GM12878 (cell line): ENCODE results near the gene DOP1A. TPM values are rescaled to one million over a fixed set of nuclear protein-coding genes. Genes with fewer than 3 reads are reported as not detected.

ENCODE experiments used
- ATAC-seq: fragments of 200-7000 bp; cut with Tn5 transposase; 3 replicates; pipeline ENCODE4 v1.9.1; 2020; ENCODE audit warnings: mild to moderate bottlenecking, moderate library complexity
- BruUV-seq: library from RNA; stranded (reverse); fragments of 400-500 nt; replicated peaks from 2 replicates; lab custom pipeline; 2021; lab: Mats Ljungman, UMichigan
- CTCF ChIA-PET: fragments of 300-600 bp; sonication (Branson Sonifier 250); formaldehyde crosslinking; extraction: SDS; loops from one replicate; lab custom pipeline; 2021; ENCODE audit warnings: inconsistent platforms; lab: Yijun Ruan, JAX
- POLR2A ChIA-PET: fragments of 350-600 bp; formaldehyde crosslinking; extraction: SDS; loops from one replicate; lab custom pipeline; 2021; ENCODE audit warnings: inconsistent platforms; lab: Charles Lee
- RAD21 ChIA-PET: fragments of 300-600 bp; sonication (Branson Sonifier 250); formaldehyde crosslinking; loops from one replicate; lab custom pipeline; 2023; ENCODE audit warnings: antibody characterized with exemption; ENCODE audit not compliant: unreplicated experiment; lab: Charles Lee
- SMC1A ChIA-PET: fragments of 300-600 bp; sonication (Branson Sonifier 250); formaldehyde crosslinking; loops from one replicate; lab custom pipeline; 2023; ENCODE audit not compliant: unreplicated experiment, uncharacterized antibody; lab: Charles Lee
- DNase-seq: peaks from one replicate; pipeline ENCODE4 v3.0.0-alpha.2; 2011; ENCODE audit warnings: low read depth, low spot score
- FAIRE-seq: peaks from 3 replicates; lab custom pipeline; 2011; peaks lifted over from hg19 to GRCh38; lab: Jason Lieb, UNC
- H2AFZ ChIP-seq: 2 replicates; pipeline ENCODE4 v1.6.0; 2011; ENCODE audit warnings: low read depth, low read length, control low read depth; ENCODE audit not compliant: control insufficient read depth
- H3K27ac ChIP-seq: 2 replicates; pipeline ENCODE4 v1.5.1; 2011; ENCODE audit warnings: control low read depth; ENCODE audit not compliant: control insufficient read depth, insufficient read depth
- H3K27me3 ChIP-seq, 2 experiments: replicated peaks in 1 of 2; 2 replicates each; pipeline versions ENCODE4 v1.6.0 to v1.6.1; 2011; ENCODE audit warnings: low read length in 1 of 2; ENCODE audit not compliant: control insufficient read depth in 2 of 2, insufficient read depth in 2 of 2
- H3K36me3 ChIP-seq, 2 experiments: 2 replicates each; pipeline ENCODE4 v1.5.1; 2011; ENCODE audit warnings: low read length in 1 of 2; ENCODE audit not compliant: control insufficient read depth in 2 of 2, insufficient read depth in 2 of 2
- H3K4me1 ChIP-seq: 2 replicates; pipeline ENCODE4 v1.6.1; 2011; ENCODE audit warnings: mild to moderate bottlenecking, low read length, moderate library complexity, mixed read lengths; ENCODE audit not compliant: control insufficient read depth, insufficient read depth
- H3K4me2 ChIP-seq: 2 replicates; pipeline ENCODE4 v1.6.0; 2011; ENCODE audit warnings: control low read depth; ENCODE audit not compliant: control insufficient read depth, insufficient read depth
- H3K4me3 ChIP-seq: fragments of 200-600 bp; sonication (generic); 2 replicates; pipeline ENCODE4 v1.5.1; 2016
- H3K79me2 ChIP-seq: 2 replicates; pipeline ENCODE4 v1.6.0; 2011; ENCODE audit warnings: low read length; ENCODE audit not compliant: control insufficient read depth, insufficient read depth
- H3K9ac ChIP-seq: 2 replicates; pipeline ENCODE4 v1.8.0; 2011; ENCODE audit warnings: low read length, control low read depth, mixed read lengths; ENCODE audit not compliant: control insufficient read depth, insufficient read depth
- H3K9me3 ChIP-seq: replicated peaks from 3 replicates; pipeline ENCODE4 v1.5.1; 2011; ENCODE audit warnings: mild to moderate bottlenecking, low read length; ENCODE audit not compliant: control insufficient read depth, insufficient read depth
- H4K20me1 ChIP-seq: 2 replicates; pipeline ENCODE4 v1.6.0; 2011; ENCODE audit not compliant: control insufficient read depth, insufficient read depth
- NFIC ChIP-seq: IDR thresholded peaks from 2 replicates; pipeline ENCODE4 v1.6.1; 2012; ENCODE audit warnings: low read depth, mild to moderate bottlenecking, inconsistent platforms, low read length, moderate library complexity
- SKIL ChIP-seq: fragments of 450-650 bp; IDR thresholded peaks from 2 replicates; pipeline ENCODE4 v1.6.1; 2017; ENCODE audit warnings: mild to moderate bottlenecking, low read depth, inconsistent platforms; ENCODE audit not compliant: poor library complexity, severe bottlenecking
- in situ Hi-C: fragments of 300-500 bp; cut with MboI; formaldehyde crosslinking; loops from 9 replicates; pipeline ENCODE4 v1.14.3; 2018; ENCODE audit warnings: mixed read lengths
- intact Hi-C: fragments of 100-400 bp; cut with micrococcal nuclease; formaldehyde crosslinking; loops from one replicate; pipeline ENCODE4 v1.14.2; 2022; ENCODE audit not compliant: unreplicated experiment
- polyA plus RNA-seq, 11 experiments: library from polyadenylated mRNA; depleted of rRNA in 4 of 11; unstranded in 6 of 11; stranded (reverse) in 5 of 11; fragments of >200 nt; fragmentation: Nextera tagmentation in 4 of 11; fragmentation: Illumina TruSeq in 1 of 11; extraction: Ambion mirVana in 4 of 11; extraction: Trizol in 1 of 11; gene quantifications; 1 replicate in 1 of 11; 2 replicates in 10 of 11; pipeline versions ENCODE4 v1.2.1 to v1.2.3, GENCODE V29; 2011 to 2016; ENCODE audit warnings: inconsistent platforms in 2 of 11, missing spikeins in 2 of 11, low read depth in 1 of 11
- total RNA-seq, 4 experiments: library from RNA; depleted of rRNA in 3 of 4; stranded (reverse); fragments of >200 nt in 3 of 4; fragmentation: Illumina TruSeq in 1 of 4; extraction: Trizol in 1 of 4; gene quantifications; 2 replicates each; pipeline versions ENCODE4 v1.2.1 to v1.2.3, GENCODE V29; 2013 to 2021

Gene DOP1A
- total and polyA plus RNA-seq, 10 of the 15 experiments (the other 5 are each of a cell fraction or from before 2014, with no cell fraction given) = 1.9 to 22.9 (median 10.3) TPM

GRCh38 chr6:83216806-83217205, 149.3 kb downstream of the DOP1A start:
- ChIA-PET CTCF (interaction anchor here (0.8 to 19.5 kb wide), 12 partner anchors 10 to 643 kb away, joined by 3 to 635 read pairs (median 12); partner anchors contain the start of genes CYB5R4, DOP1A, PRSS35 and UBE3D), POLR2A (interaction anchor here (1.3 to 3.6 kb wide), 2 partner anchors 28 to 150 kb away, joined by 3 to 34 read pairs; partner anchors contain the start of genes DOP1A and UBE3D)

More at GRCh38 chr6:83216806-83217205, 149.3 kb downstream of the DOP1A start:
- Histone ChIP-seq H3K9ac (no peak overlapping the region), H3K4me3 (no peak overlapping the region), H3K4me2 (no peak overlapping the region), H3K4me1 (no peaks in the 10 kb centered on the region), H3K27me3 (no peaks in the 10 kb centered on the region), H3K79me2 (no peaks in the 10 kb centered on the region), H2AFZ (no peak overlapping the region), H3K9me3 (no peaks in the 10 kb centered on the region), H3K36me3 (no peaks in the 10 kb centered on the region; a peak in 1 of 4 replicates), H4K20me1 (no peaks in the 10 kb centered on the region), H3K27ac (no peak overlapping the region)
- FAIRE-seq (no peak), DNase-seq (no peak), ATAC-seq (no peak)
- ChIA-PET RAD21 (interaction anchor here (0.9 to 6.1 kb wide), 4 partner anchors 41 to 298 kb away, joined by 3 to 215 read pairs (median 10); partner anchors contain the start of genes DOP1A, PRSS35 and UBE3D), SMC1A (interaction anchor here (1.1 to 10.5 kb wide), 7 partner anchors 13 to 297 kb away, joined by 3 to 277 read pairs (median 9); partner anchors contain the start of genes DOP1A, PGM3, PRSS35 and RWDD2A)
- in situ Hi-C loops = no loop called here
- no TSS peak for BruUV-seq
- intact Hi-C loops = loop anchor here (10.0 kb wide), 1 partner anchor 962 kb away; no protein-coding TSS in a partner anchor
- TF ChIP-seq SKIL = no peak
- TF ChIP-seq NFIC = no peak

Other genes starting within 250 kb of the DOP1A start
- 9.0 TPM in 2 replicates for gene UBE3D, start 1.8 kb upstream of the DOP1A start, total RNA-seq (2014; rRNA removed)
- gene UBE3D, start 1.8 kb upstream of the DOP1A start, total RNA-seq (2014; rRNA removed; fragmentation: Illumina TruSeq; extraction: Trizol) = 7.5 and 8.3 TPM in 2 replicates
- gene UBE3D, start 1.8 kb upstream of the DOP1A start, total RNA-seq (2021) = 5.6 and 6.2 TPM in 2 replicates
- gene UBE3D, start 1.8 kb upstream of the DOP1A start, polyA plus RNA-seq (2011; rRNA removed) = 8.4 and 11.0 TPM in 2 replicates
- 4.3 and 5.6 TPM in 2 replicates for gene UBE3D, start 1.8 kb upstream of the DOP1A start, polyA plus RNA-seq (2014; fragmentation: Illumina TruSeq; extraction: Trizol)
- gene UBE3D, start 1.8 kb upstream of the DOP1A start, polyA plus RNA-seq (2014; fragmentation: Nextera tagmentation; extraction: Ambion mirVana) = 1 to 10 TPM; 5.8 to 7.5 TPM
- 4.4 and 5.1 TPM in 2 replicates for gene UBE3D, start 1.8 kb upstream of the DOP1A start, polyA plus RNA-seq (2014; rRNA removed)
- 1 to 10 TPM; 7.9 to 8.5 TPM for gene UBE3D, start 1.8 kb upstream of the DOP1A start, polyA plus RNA-seq (2016; fragmentation: Nextera tagmentation; extraction: Ambion mirVana)
- 15.1 and 15.4 TPM in 2 replicates for gene PGM3, start 125.6 kb downstream of the DOP1A start, total RNA-seq (2014; rRNA removed)
- gene PGM3, start 125.6 kb downstream of the DOP1A start, total RNA-seq (2014; rRNA removed; fragmentation: Illumina TruSeq; extraction: Trizol) = 26.2 and 26.5 TPM in 2 replicates
- gene PGM3, start 125.6 kb downstream of the DOP1A start, total RNA-seq (2021) = 19.8 and 22.4 TPM in 2 replicates
- gene PGM3, start 125.6 kb downstream of the DOP1A start, polyA plus RNA-seq (2011; rRNA removed) = 32.6 and 34.2 TPM in 2 replicates
- 13.0 and 19.8 TPM in 2 replicates for gene PGM3, start 125.6 kb downstream of the DOP1A start, polyA plus RNA-seq (2014; fragmentation: Illumina TruSeq; extraction: Trizol)
- gene PGM3, start 125.6 kb downstream of the DOP1A start, polyA plus RNA-seq (2014; fragmentation: Nextera tagmentation; extraction: Ambion mirVana) = 10 to 100 TPM; 23.1 to 28.6 TPM
- gene PGM3, start 125.6 kb downstream of the DOP1A start, polyA plus RNA-seq (2014; rRNA removed) = 14.7 and 14.8 TPM in 2 replicates
- gene PGM3, start 125.6 kb downstream of the DOP1A start, polyA plus RNA-seq (2016; fragmentation: Nextera tagmentation; extraction: Ambion mirVana) = 10 to 100 TPM; 32.0 to 36.0 TPM
- 2.5 and 2.7 TPM in 2 replicates for gene RWDD2A, start 125.7 kb downstream of the DOP1A start, total RNA-seq (2014; rRNA removed)
- 2.4 and 2.9 TPM in 2 replicates for gene RWDD2A, start 125.7 kb downstream of the DOP1A start, total RNA-seq (2014; rRNA removed; fragmentation: Illumina TruSeq; extraction: Trizol)
- gene RWDD2A, start 125.7 kb downstream of the DOP1A start, total RNA-seq (2021) = 2.3 and 2.4 TPM in 2 replicates
- gene RWDD2A, start 125.7 kb downstream of the DOP1A start, polyA plus RNA-seq (2011; rRNA removed) = 4.6 and 6.2 TPM in 2 replicates
- 2.9 and 3.9 TPM in 2 replicates for gene RWDD2A, start 125.7 kb downstream of the DOP1A start, polyA plus RNA-seq (2014; fragmentation: Illumina TruSeq; extraction: Trizol)
- gene RWDD2A, start 125.7 kb downstream of the DOP1A start, polyA plus RNA-seq (2014; fragmentation: Nextera tagmentation; extraction: Ambion mirVana) = 1 to 10 TPM; 3.2 to 3.4 TPM
- gene RWDD2A, start 125.7 kb downstream of the DOP1A start, polyA plus RNA-seq (2014; rRNA removed) = 2.1 and 2.6 TPM in 2 replicates
- 1 to 10 TPM; 2.7 to 4.5 TPM for gene RWDD2A, start 125.7 kb downstream of the DOP1A start, polyA plus RNA-seq (2016; fragmentation: Nextera tagmentation; extraction: Ambion mirVana)